HEK293T (cell line): ENCODE data around the gene SRRD.

Experiments used
- CTCF ChIA-PET: fragments of 350-600 bp; formaldehyde crosslinking; extraction: SDS; loops from one replicate; lab custom pipeline; 2021; ENCODE audit warnings: antibody characterized with exemption, inconsistent platforms; lab: Yijun Ruan, JAX
- POLR2A ChIA-PET: fragments of 350-600 bp; formaldehyde crosslinking; extraction: SDS; loops from one replicate; lab custom pipeline; 2020; ENCODE audit warnings: antibody characterized with exemption, inconsistent platforms; lab: Yijun Ruan, JAX
- DNase-seq: peaks from one replicate; pipeline ENCODE4 v3.0.0; 2012; ENCODE audit warnings: mixed read lengths; ENCODE audit errors: extremely low spot score
- ARNT ChIP-seq: fragments of 450-650 bp; IDR thresholded peaks from 2 replicates; pipeline ENCODE4 v1.6.1; 2017; ENCODE audit warnings: mild to moderate bottlenecking
- BHLHE40 ChIP-seq: fragments of 450-650 bp; IDR thresholded peaks from 2 replicates; pipeline ENCODE4 v1.6.1; 2016; ENCODE audit warnings: mild to moderate bottlenecking, moderate library complexity, borderline replicate concordance
- CTBP1 ChIP-seq: fragments of 450-650 bp; IDR thresholded peaks from 2 replicates; pipeline ENCODE4 v1.6.1; 2016; ENCODE audit warnings: borderline replicate concordance
- ELF4 ChIP-seq: fragments of 450-650 bp; IDR thresholded peaks from 2 replicates; pipeline ENCODE4 v1.6.1; 2017; ENCODE audit warnings: antibody characterized with exemption
- FOXA1 ChIP-seq: fragments of 450-650 bp; IDR thresholded peaks from 2 replicates; pipeline ENCODE4 v1.6.1; 2016; ENCODE audit warnings: mild to moderate bottlenecking
- FOXK2 ChIP-seq: fragments of 450-650 bp; IDR thresholded peaks from 2 replicates; pipeline ENCODE4 v1.6.1; 2016; ENCODE audit warnings: mild to moderate bottlenecking
- FOXM1 ChIP-seq: fragments of 450-650 bp; IDR thresholded peaks from 2 replicates; pipeline ENCODE4 v1.6.1; 2017; ENCODE audit warnings: mild to moderate bottlenecking, borderline replicate concordance
- HDGF ChIP-seq: fragments of 450-650 bp; IDR thresholded peaks from 2 replicates; pipeline ENCODE4 v1.6.1; 2017; ENCODE audit warnings: antibody characterized with exemption, borderline replicate concordance
- L3MBTL2 ChIP-seq: fragments of 450-650 bp; conservative IDR thresholded peaks from 2 replicates; pipeline ENCODE4 v1.6.1; 2016; ENCODE audit warnings: mild to moderate bottlenecking
- LEF1 ChIP-seq: fragments of 450-650 bp; IDR thresholded peaks from 2 replicates; pipeline ENCODE4 v1.6.1; 2017; ENCODE audit warnings: mild to moderate bottlenecking, borderline replicate concordance
- NFRKB ChIP-seq: fragments of 450-650 bp; IDR thresholded peaks from 2 replicates; pipeline ENCODE4 v1.6.1; 2016; ENCODE audit warnings: mild to moderate bottlenecking, moderate library complexity
- PKNOX1 ChIP-seq: fragments of 450-650 bp; IDR thresholded peaks from 2 replicates; pipeline ENCODE4 v1.6.1; 2016
- SP1 ChIP-seq: fragments of 450-650 bp; IDR thresholded peaks from 2 replicates; pipeline ENCODE4 v1.6.1; 2017
- SUZ12 ChIP-seq: fragments of 450-650 bp; IDR thresholded peaks from 2 replicates; pipeline ENCODE4 v1.6.1; 2016; ENCODE audit warnings: mild to moderate bottlenecking
- TARDBP ChIP-seq: fragments of 450-650 bp; IDR thresholded peaks from 2 replicates; pipeline ENCODE4 v1.6.1; 2016
- ZNF384 ChIP-seq: fragments of 450-650 bp; IDR thresholded peaks from 2 replicates; pipeline ENCODE4 v1.6.1; 2016

Gene SRRD

GRCh38 chr22:26447584-26448329, 35.9 kb upstream of the SRRD start:
- ChIA-PET CTCF (interaction anchor here (0.7 kb wide), 1 partner anchor 85 kb away, joined by 3 read pairs; no protein-coding TSS in a partner anchor), POLR2A (no interaction called here)
- no peak for TF ChIP-seq L3MBTL2
- no peak for TF ChIP-seq ZNF384
- TF ChIP-seq ELF4 = no peak
- TF ChIP-seq NFRKB = no peak
- TF ChIP-seq SP1 = no peak
- TF ChIP-seq TARDBP = no peak
- TF ChIP-seq LEF1 = no peak
- no peak for TF ChIP-seq ARNT
- TF ChIP-seq CTBP1 = no peak
- no peak for TF ChIP-seq FOXM1
- no peak for TF ChIP-seq FOXK2
- no peak for TF ChIP-seq FOXA1
- no peak for TF ChIP-seq HDGF
- no peak for TF ChIP-seq SUZ12
- TF ChIP-seq PKNOX1 = no peak
- no peak for TF ChIP-seq BHLHE40
- DNase-seq = no peak

GRCh38 chr22:26448334-26448733, 35.3 kb upstream of the SRRD start:
- TF ChIP-seq ELF4 (no peak), NFRKB (no peak), ARNT (no peak), FOXM1 (no peak), HDGF (no peak), L3MBTL2 (no peak)
- DNase-seq = no peak
- ChIA-PET CTCF (no interaction called here), POLR2A (no interaction called here)

DNA sequence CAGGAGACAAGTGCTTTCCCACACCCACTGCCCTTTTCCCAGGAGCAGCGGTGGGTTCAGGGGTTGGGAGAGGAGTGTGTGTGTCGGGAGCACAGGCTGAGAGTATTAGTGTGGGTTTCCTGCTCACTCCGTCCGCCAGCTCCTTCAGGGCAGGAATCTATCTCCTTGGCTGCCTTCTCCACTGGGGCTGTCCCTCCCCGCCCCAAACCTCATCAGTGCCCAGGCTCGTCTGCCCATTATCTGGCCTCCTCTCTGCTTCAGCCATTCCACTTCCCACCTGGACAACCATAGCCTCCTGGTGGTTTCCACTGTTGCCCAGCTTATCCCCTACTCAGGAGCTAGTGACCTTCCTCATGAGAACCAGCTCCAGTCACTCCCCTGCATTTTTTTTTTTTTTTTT, 34.7 kb upstream of the SRRD start:
- TF ChIP-seq TARDBP (no peak), HDGF (no peak), SP1 (no peak), PKNOX1 (no peak), CTBP1 (no peak), FOXA1 (no peak), SUZ12 (no peak), BHLHE40 (no peak), FOXM1 (no peak), LEF1 (no peak), NFRKB (no peak)
- POLR2A ChIA-PET = no interaction called here
- CTCF ChIA-PET = interaction anchor here (0.6 kb wide), 1 partner anchor 14 kb away, joined by 3 read pairs; no protein-coding TSS in a partner anchor
- no peak for DNase-seq

GRCh38 chr22:26450453-26451185, 33.1 kb upstream of the SRRD start:
- CTCF ChIA-PET = no interaction called here
- POLR2A ChIA-PET = no interaction called here
- TF ChIP-seq HDGF (no peak), TARDBP (no peak), SUZ12 (no peak)
- no peak for DNase-seq

DNA sequence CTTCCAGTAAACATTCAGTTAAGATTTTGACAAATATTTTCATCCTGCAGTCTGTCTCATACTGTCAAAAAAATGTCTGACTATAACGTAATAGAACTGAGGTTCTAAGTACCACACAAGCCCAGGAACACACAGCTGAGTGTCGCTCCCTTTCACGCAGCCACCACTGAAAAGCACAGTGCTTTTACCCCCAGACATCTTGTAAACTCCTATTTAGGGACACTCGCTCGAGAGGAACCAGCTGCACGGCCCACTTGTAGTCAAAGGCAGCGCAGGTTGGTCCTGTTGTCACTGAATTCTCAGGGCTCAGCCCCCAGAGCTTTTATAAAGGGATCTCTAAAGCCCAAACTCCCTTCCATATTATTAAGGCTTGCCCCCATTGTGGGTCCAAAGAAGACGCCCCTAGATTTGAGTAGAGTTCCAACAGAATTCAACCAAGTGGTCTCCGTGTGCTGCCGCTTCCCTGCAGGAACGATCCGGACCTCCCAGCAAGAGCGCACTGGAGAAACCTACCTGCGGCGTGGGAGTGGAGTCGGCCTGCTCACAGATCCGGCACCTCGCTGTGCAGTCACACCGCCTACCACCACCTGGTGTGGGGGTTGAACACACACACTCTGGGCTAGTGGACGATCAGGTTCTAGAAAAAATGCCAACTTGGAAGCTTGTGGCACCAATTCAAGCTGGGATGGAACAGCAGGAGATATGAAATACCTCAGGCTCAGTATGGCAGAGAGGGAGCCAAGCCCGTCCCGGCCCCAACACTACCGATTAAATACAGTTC, 31.3 kb upstream of the SRRD start:
- DNase-seq = no peak
- TF ChIP-seq TARDBP (no peak), ELF4 (no peak), ZNF384 (no peak), FOXM1 (no peak), BHLHE40 (no peak), NFRKB (no peak), ARNT (no peak), FOXK2 (no peak), L3MBTL2 (no peak), SUZ12 (no peak), SP1 (no peak), LEF1 (no peak), CTBP1 (no peak), FOXA1 (no peak), PKNOX1 (no peak), HDGF (no peak)
- CTCF ChIA-PET = no interaction called here
- POLR2A ChIA-PET = interaction anchor here (1.1 kb wide), 1 partner anchor 31 kb away, joined by 3 read pairs; the partner anchor contains the start of genes HPS4 and SRRD
